Large intestine (tissue), 3 donors: ENCODE results near the gene TNIP2. TPM values are rescaled to one million over a fixed set of nuclear protein-coding genes. Genes with fewer than 3 reads are reported as not detected.

Source experiments
- DNase-seq, 2 donors: peaks; one replicate each; pipeline versions ENCODE4 v3.0.0 to v3.0.0-alpha.2; 2013
- H3K27ac ChIP-seq: one replicate; pipeline ENCODE4 v1.5.1; 2013; ENCODE audit warnings: low read length
- H3K27me3 ChIP-seq: 2 replicates; pipeline ENCODE4 v1.6.1; 2013; ENCODE audit warnings: low read length; ENCODE audit not compliant: control insufficient read depth, insufficient read depth
- H3K36me3 ChIP-seq: 2 replicates; pipeline ENCODE4 v1.6.1; 2013; ENCODE audit warnings: low read length; ENCODE audit not compliant: control insufficient read depth, insufficient read depth
- H3K4me1 ChIP-seq: one replicate; pipeline ENCODE4 v1.6.1; 2013; ENCODE audit warnings: low read length; ENCODE audit not compliant: control insufficient read depth, insufficient read depth
- H3K4me3 ChIP-seq: one replicate; pipeline ENCODE4 v1.5.1; 2013; ENCODE audit warnings: low read length
- H3K9me3 ChIP-seq: one replicate; pipeline ENCODE4 v1.6.1; 2013; ENCODE audit warnings: mild to moderate bottlenecking, low read depth, low read length, moderate library complexity; ENCODE audit not compliant: control insufficient read depth
- WGBS: methylation state at CpG from one replicate; pipeline ENCODE4 v1.1.5; 2013; ENCODE audit warnings: low lambda C conversion rate; ENCODE audit not compliant: insufficient coverage; 5-methylcytosine and 5-hydroxymethylcytosine counted together
- polyA plus RNA-seq: library from polyadenylated mRNA; unstranded; fragments of 120-200 nt; gene quantifications from one replicate; pipeline ENCODE4 v1.2.1, GENCODE V29; 2013

TNIP2 gene
- polyA plus RNA-seq, 1 donor: 28.5 TPM

DNA sequence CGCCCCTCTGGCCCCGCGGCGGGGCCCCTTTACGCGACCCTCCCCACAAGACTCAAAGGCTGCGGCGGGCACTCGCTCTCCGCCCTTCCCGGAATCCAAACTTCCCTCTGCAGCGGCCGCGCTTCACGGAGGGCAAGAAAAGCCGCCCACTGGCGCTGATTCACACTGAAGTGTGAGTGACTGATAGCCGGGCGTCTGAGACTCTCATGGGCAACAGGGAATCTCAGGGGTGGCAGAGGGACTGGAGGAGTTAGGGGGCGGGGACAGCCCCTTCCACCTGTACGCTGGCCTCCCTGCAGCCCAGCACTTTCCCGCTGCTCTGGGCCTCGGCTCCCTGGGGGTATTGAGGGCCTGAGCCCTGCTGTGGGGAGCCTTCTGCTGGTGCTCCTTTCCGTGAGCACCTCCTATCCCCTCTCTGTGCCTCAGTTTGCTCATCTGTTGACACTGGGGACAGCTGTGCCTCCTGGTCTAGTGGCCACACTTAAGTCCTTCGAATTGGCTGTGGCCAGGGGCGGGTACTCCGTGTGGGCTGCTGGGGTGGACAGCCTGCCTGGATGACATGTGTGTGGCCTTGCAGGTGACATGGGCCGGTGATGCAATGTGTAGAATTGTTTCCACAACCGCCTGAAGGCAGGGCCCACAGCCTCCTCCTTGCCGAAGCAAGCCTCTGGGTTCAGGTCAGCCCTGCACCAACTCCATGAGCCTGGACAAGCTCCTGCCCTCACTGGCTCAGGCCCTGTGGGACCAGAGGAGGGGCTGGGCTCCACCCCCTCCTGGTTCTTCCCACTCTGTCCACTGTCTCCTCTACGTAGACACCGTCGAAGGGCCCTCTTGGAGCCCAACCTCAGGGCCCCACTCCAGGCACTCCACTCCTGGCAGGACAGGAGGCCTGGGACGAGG lies 37.7 kb upstream of the TNIP2 start:
- Histone ChIP-seq H3K36me3 (no peaks in the 10 kb centered on the region), H3K4me3 (peak overlapping the region; percentile 54), H3K27ac (peak overlapping the region; percentile 18), H3K9me3 (peaks cover 3% of the 10 kb centered on the region), H3K27me3 (no peaks in the 10 kb centered on the region), H3K4me1 (peaks cover 52% of the 10 kb centered on the region)
- no CpG with 5 or more reads among the region's 34 CpGs for WGBS
- DNase-seq: peak in 1 of 2 donors; percentile 43

DNA sequence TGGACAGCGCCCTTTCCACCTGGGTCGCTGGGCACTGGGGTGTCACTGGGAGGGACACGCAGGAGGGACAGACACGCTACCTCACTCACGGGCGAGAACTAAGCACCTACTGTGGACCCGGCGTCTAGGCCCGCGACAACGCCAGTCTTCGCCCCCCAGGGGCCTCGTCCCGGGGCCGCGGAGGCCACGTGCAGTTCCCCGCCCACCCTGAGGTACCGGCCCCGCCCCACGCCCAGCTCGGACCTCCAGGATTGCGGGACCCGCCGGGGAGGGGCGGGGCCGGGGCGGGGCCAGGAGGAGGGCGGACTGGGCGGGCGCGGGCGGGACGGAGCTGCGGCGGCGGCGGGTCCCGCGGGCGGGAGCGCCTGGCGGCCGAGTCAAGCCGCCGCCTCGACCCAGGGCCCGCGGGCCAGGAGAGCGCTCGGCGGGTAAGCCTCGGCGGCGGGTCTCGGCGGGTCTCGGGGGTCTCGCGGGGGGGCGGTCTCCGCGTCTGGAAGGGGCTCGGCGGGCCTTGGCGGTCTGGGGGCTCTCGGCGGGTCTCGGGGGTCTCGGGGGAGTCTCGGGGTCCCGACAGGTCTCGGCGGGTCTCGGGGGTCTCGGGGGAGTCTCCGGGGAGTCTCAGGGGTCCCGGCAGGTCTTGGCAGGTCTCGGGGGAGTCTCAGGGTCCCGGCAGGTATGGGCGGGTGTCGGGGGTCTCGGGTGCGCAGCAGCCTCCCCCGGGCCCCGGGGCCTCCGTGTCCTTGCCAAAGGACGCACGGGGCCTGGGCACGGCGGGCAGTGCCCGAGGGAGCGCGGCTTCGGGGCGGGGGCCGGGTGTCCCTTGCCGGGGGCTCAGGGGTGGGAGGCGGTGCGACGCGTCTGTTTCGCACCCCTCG lies 36.8 kb upstream of the TNIP2 start, which contains the start of gene SH3BP2:
Gene SH3BP2 (plus strand): TSS at position 375 of the 875 bp plus-strand sequence. CDS start 27,533 bp downstream, outside the sequence.
- Histone ChIP-seq H3K27me3 (no peaks in the 10 kb centered on the region), H3K36me3 (no peaks in the 10 kb centered on the region), H3K27ac (no peak within 1 kb of the TSS), H3K9me3 (peaks cover 3% of the 10 kb centered on the region), H3K4me1 (peaks cover 52% of the 10 kb centered on the region), H3K4me3 (peak within 1 kb of the TSS; percentile 54)
- DNase-seq: peak in 1 of 2 donors; percentile 76
- WGBS: no CpG with 5 or more reads among the region's 104 CpGs

DNA sequence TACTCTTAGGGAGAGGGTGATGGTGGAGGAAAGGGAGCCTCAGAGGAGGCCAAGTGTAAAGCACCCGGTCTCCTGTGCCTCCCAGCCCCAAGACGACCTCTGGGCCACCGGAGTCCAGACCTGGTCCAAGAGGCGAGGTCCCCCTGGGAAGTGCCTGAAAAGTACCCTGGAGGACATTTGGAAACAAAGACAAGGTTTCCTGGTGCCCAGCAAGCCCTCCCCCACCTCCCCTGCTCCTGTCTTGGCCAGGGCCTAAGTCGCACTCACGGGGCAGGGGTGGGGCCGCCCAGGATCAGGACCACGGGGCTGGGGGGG lies 36.2 kb upstream of the TNIP2 start:
- Histone ChIP-seq H3K4me3 (no peak overlapping the region), H3K27ac (no peak overlapping the region), H3K36me3 (no peaks in the 10 kb centered on the region), H3K27me3 (no peaks in the 10 kb centered on the region), H3K4me1 (peaks cover 49% of the 10 kb centered on the region), H3K9me3 (peaks cover 3% of the 10 kb centered on the region)
- DNase-seq: peak in 1 of 2 donors; percentile 23
- no CpG with 5 or more reads among the region's 8 CpGs for WGBS

DNA sequence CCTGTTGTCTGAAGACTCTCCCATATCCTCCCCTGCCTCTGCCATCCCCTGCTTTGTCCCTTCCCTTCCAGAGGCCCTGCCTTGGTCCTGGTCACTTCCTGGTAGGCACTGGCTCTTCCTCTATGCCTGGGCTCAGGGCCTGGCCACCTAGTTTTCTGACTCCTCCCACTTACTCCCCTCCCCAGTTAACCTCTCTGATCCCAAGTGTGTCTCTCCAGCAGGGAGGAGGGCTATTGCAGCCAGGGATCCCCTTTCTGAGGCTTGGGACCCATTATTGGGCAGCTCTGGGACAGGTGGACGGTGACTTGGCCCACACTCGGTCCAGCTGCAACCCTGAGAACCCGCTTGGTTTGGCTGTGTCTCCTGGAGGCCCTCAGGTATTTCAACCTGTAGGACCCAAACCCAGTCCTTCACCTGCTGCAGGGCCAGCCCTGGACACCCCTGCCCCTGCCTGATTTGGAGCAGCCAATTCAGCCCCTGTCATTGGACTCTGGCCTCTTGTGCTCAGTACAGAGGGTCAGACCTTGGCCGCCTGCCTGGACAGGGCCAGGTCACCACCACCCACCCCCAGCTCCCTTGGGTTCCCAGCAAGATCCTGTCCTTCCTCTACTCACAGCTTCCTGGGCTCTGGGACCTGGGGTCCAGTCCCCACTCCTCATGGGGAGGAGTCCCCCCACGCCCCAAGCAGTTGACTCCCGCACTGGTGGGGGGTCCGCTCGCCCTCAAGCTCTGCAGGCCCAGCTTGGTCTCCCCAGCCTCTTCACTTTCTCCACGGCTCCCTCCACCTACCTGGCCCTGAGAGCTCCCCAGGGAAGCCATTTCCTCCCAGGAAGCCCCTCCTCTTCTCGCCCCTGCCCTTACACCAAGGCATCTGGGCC lies 35.6 kb upstream of the TNIP2 start:
- H3K36me3 ChIP-seq: no peaks in the 10 kb centered on the region
- WGBS: no CpG with 5 or more reads among the region's 10 CpGs
- peak in 1 of 2 donors; percentile 29 for DNase-seq
- H3K27ac ChIP-seq: no peak overlapping the region
- H3K4me1 ChIP-seq: peaks cover 44% of the 10 kb centered on the region
- no peaks in the 10 kb centered on the region for H3K27me3 ChIP-seq
- no peak overlapping the region for H3K4me3 ChIP-seq
- peaks cover 3% of the 10 kb centered on the region for H3K9me3 ChIP-seq

DNA sequence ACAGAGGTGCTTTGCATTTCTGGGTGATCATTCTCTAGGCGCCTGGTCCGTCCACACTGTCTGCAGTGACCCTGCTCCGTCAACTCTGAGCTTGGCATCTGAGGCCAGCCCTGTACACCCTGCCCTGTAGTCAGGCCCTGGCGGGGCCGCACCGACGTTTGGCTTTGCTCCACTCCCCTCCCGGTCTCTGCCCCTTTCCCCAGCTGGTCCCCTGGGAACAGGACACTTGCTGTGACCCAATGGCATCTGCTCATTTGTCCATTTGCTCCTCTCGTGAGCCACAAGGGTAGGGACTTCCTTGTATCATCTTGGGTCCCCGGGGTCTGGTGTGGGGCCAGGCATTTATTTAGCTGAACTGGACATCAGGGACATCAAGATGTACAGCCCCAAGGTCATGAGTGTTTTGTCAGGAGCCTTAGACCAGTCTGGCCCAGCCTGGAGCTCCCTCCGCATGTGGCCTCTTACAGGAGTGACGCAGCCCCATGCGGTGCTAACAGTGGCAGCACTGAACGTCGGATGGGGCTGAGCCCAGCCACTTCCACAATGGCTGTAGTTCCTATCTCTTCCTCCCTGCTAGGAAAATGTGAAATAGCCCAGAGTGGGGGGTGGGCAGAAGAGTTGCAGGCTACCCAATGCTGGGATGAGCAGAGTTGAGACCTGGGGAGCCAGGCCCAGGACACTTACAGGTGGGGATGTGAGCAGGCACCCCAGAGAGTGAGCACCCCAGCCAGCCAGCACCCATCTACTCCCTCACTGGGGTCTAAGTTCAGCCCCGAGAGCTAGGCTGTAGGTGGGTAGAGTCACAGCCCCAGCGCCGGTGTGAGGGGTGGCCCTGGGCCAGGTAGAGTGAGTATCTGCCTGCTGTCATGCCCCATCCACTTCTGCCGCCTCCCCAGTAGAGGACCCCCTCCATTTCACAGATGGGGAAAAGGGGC lies 34.7 kb upstream of the TNIP2 start:
- WGBS: no CpG with 5 or more reads among the region's 19 CpGs
- H3K27me3 ChIP-seq: no peaks in the 10 kb centered on the region
- H3K27ac ChIP-seq: no peak overlapping the region
- H3K36me3 ChIP-seq: no peaks in the 10 kb centered on the region
- H3K4me3 ChIP-seq: no peak overlapping the region
- peaks cover 3% of the 10 kb centered on the region for H3K9me3 ChIP-seq
- peak in 1 of 2 donors; percentile 13 for DNase-seq
- peaks cover 35% of the 10 kb centered on the region for H3K4me1 ChIP-seq

DNA sequence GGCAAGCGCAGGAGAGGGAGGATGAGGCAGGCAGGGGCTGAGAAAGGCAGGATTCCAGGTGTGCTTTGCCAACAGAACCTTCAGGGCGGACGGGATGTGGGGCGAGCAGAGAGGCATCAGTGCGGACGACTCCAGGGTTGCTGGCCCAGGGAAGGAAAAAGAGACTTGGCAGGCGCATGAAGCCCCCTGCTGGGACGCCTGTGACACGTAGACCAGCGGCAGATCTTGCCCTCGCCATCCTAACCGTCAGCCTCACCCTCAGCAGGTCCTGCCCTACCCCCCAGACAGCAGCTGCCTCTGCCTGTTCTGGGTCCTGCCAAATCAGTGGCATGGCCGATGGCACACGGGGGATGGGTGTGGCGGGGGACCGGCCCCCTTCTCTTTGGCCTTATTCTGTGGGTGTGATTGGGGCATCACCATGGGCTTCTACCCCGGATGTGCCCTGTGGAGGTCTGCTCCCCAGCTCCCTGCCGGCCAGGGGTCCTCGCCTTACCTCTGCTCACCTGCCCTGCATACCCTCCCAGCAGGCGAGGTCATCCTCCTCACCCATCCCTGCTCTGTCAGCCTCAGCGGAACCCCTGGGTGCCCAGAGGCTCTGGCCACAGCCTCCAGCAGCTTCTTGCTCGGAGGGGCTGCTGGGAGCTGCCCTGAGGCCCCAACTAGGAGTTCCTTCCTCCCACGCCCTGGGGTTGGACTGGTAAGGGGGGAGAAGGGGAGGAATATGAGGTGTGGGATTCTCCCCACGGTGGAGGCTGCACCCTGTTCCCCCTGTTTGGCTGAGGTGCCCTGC lies 33.9 kb upstream of the TNIP2 start:
- Histone ChIP-seq H3K27ac (no peak overlapping the region), H3K36me3 (no peaks in the 10 kb centered on the region), H3K4me3 (no peak overlapping the region), H3K27me3 (no peaks in the 10 kb centered on the region), H3K9me3 (peaks cover 3% of the 10 kb centered on the region), H3K4me1 (peaks cover 32% of the 10 kb centered on the region)
- WGBS: no CpG with 5 or more reads among the region's 24 CpGs
- DNase-seq: peak in 1 of 2 donors; percentile 2

DNA sequence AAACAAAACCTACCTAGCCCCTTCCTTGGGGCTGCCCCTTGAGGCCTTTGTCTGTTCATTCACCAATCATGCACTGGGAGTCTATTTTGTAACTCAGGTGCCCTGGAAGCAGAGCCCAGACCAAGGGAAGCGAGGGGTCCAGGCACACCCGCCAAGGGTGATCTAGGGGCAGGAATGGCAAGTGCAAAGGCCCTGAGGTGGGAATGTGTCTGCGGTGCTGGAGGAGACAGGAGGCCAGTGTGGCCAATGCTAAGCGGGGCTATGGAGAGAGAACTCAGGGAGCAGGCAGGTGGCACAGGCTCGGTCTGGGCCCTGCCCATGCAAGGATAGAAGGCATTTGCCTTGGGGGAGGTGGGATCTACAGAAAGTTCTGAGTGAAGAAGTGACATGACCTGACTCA lies 33.2 kb upstream of the TNIP2 start:
- H3K9me3 ChIP-seq: peaks cover 3% of the 10 kb centered on the region
- no peak for DNase-seq
- H3K27ac ChIP-seq: no peak overlapping the region
- WGBS: no CpG with 5 or more reads among the region's 5 CpGs
- no peaks in the 10 kb centered on the region for H3K27me3 ChIP-seq
- H3K4me1 ChIP-seq: peaks cover 27% of the 10 kb centered on the region
- H3K4me3 ChIP-seq: no peak overlapping the region
- no peaks in the 10 kb centered on the region for H3K36me3 ChIP-seq

DNA sequence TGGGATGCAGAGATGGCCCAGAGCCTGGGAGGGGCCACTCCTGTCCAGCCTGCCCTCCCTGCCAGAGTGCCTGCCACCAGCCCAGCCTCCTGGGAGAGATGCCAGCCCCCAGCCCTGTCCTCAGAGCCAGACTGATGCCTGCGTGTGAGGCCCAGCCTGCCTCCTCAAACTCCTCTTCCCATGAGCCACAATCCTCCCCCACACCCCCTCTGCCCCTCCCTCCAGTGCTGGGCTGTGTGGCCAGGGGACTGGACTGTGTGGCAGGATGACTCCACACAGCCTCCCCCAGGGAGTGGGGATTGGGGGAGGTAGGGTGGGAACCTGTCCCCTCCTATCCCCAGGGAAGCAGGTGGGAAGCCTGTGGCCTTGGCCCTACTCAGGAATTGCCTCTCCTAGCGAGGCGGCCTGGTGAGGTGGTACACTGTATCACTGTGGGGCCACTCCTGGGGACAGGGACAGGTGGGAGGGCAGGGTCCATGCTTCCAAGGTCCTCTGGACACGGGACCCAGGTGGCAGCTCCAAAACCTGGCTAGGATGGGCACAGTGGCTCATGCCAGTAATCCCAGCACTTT lies 32.5 kb upstream of the TNIP2 start:
- peak in 1 of 2 donors; percentile 45 for DNase-seq
- no peaks in the 10 kb centered on the region for H3K36me3 ChIP-seq
- H3K4me1 ChIP-seq: peaks cover 19% of the 10 kb centered on the region
- no peak overlapping the region for H3K27ac ChIP-seq
- H3K9me3 ChIP-seq: peaks cover 3% of the 10 kb centered on the region
- no CpG with 5 or more reads among the region's 4 CpGs for WGBS
- H3K4me3 ChIP-seq: no peak overlapping the region
- no peaks in the 10 kb centered on the region for H3K27me3 ChIP-seq
